NCI-H146 treated with DMSO at 0.1 percent for 48 hours (cell line): Measurements from ENCODE around the gene ARHGAP25.

ENCODE experiments used
- DNase-seq: peaks from one replicate; lab custom pipeline; 2025; ENCODE audit not compliant: unreplicated experiment; lab: John Stamatoyannopoulos, UW

The ARHGAP25 gene

GRCh38 chr2:68764806-68765311 lies 30.2 kb downstream of the ARHGAP25 start:
- DNase-seq, result no peak

DNA sequence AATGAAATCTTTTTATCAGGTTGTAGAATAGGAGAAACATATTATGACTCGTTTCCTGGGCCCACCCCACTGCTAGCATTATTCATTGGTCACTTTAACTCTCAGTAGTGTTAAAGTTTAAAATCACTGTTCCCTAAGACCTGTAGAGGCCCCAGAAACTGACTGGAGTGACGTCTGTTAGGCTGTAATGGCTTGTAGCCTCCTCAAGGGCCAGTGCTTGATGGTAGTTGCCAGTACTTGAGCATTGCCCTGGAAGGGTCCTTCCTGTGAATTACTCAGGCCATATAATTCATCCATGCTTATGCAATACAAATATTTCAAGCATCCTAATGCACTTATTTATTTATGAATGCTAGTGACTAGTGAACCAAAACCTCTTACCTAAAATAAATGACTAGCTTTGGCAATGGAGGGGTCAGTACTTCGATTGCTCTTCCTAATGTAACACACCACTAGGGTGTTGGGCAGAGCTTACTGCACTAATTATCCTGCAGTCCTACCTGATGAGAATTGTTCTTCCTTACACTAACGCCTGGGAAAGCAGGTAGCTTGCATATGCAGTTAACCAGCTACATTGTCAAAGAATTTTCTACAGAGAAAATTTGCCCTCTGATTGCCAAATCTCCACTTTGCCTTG lies 31.2 kb downstream of the ARHGAP25 start:
- no peak for DNase-seq

DNA sequence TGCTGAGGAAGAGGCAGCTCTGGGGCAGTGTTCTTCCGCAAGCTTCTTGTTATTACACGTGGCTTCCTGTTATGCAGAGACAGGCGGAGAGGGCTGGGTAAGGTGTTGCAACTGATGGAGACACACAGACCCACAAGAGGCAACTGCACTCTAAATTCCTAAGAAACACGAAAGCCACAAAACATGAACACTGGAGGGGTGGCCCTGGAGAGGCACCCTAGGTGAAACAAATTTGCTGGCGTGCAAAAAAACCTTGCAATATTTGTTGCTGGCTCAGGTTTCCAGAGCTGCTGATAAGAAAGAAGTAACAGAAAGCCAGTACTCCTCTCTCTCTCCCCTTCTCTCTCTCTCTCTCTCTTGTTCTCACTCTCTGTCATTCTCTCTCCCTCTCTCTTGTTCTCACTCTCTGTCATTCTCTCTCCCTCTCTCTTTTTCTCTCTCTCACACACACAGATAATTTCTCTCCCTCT lies 31.8 kb downstream of the ARHGAP25 start:
- DNase-seq, result no peak

DNA sequence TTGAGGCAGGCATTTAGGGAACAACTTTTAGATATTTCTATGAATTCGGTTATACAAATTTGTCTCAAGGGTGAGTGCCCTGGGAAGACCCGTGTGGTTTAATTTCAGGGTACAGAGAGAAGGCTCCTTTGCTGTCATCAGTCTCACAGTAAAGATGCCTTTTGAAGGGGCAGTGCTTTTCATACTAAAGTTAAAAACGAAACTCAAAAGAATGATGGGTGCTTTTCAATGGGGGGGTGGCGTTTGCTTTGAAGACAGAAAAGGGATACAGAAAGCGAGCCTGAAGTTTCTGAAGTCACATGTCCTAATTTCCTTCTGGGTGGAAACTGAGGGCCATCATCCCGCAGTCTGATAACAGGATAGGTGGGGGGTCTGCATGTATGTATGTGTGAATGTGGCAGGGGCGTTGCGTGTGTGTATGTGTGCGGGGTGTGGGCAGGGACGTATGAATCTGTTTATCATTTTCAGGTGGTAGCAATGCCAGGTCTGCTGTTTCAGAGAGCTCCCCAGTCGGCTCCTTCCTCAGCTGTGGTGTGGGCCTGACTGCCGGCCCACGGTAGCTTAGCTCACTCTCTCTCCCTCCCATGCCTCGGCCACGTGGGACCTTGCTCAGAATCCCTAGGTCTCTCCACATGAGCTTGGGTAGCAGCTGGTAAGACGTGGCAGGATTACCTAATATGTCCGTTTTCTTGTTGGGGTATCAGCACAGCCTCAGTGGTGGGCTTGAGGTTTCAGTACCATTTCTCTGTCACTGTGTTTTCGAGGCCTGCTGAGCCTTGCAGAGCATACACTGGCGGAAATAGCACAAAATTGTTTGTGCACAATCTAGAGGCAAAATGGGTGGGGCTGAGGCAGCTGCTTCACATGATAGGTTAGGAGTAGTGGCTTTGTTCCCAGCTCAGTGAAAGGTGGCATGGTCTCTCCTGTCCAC lies 32.7 kb downstream of the ARHGAP25 start:
- DNase-seq, result no peak

GRCh38 chr2:68767996-68768395 lies 33.4 kb downstream of the ARHGAP25 start:
- no peak for DNase-seq

- DNase-seq, result no peak
Observed at GRCh38 chr2:68768461-68768860, 33.9 kb downstream of the ARHGAP25 start.

DNA sequence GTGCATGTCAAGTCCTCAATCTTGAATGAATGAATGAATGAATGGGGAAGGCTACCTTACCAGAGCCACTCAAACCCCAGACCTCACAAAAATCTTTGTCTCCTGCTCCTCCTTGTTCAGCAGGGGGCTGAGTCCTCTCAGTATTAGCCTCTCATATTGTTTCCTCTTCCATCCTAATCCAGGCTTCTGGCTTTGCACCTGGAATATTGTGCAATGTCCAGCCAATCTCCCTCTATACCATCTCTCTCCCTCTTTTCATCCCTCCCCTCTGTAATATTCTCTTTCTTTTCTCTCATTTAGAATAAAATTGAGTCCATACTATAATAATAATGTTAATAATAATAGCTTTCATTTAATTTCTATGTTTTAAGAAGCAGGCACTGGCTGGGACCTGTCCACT lies 34.3 kb downstream of the ARHGAP25 start:
- no peak for DNase-seq

DNA sequence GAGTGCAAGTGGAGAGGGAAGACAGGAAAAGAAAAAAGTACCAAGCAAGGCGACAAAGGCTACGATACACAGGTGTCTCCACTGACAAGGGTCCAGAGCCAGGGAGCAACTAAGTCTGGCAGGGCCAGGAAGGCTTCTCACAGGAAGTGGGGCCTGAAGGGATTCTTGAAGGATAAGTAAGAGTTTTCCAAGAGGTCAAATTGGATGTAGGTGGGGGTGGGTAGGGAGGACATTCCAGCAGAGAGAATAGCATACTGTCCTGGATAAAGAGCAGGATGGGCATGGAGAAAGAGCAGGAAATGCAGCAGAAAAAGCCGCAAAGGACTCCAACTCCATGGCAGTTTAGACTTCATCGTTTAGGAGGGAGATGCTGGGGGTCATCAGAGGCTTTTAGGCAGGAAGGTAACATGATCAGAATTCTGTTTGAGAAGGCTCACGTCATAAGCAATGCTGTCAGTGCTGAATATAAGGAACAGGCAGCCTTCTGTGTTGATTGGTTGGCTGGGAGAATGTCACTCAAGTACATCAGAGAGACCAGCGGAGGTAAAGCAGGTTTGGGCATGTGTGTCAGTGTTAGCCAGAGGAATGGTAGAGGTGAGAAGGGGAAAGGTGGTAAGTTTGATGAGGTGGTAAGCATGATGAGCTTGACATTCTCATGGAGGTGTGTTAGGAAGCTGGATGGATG lies 35.1 kb downstream of the ARHGAP25 start:
- DNase-seq, result no peak

DNA sequence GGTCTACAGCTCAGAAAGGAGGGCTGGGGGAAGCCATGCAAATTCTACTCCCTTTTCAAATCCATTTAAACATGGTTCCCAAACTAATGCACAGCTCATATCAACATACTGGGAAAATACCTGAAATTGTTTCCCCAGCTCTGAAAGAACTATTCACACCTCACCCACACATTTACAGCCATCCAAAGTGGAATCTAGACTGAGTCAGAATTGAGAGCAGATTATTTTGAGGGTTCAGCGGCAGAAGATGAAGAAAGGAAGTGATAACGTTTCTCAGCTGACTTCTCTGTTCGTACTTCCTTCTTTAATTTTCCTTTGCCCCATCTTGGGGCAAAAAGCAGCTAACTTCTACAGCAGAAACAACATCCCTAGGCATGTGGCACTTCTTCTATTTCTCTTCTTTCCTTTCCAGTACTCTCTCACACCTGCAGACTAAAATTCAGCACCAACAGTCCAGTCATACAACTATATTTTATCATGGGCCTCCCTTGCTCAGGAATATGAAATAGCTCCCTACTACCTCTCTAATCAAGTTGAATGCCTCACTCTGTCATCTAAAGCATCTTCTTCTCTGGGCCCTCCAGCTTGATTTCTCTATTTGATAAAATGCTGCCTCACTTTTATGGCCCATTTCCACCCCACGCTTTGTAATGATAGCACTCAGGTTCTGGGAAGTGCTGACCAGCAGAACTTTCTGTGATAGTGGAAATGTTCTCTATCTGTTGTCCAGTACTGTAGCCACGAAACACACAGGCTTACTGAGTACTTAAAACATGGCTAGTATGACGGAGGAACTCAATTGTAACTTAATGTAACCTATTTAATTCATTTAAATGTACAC lies 35.9 kb downstream of the ARHGAP25 start:
- DNase-seq, result no peak

DNA sequence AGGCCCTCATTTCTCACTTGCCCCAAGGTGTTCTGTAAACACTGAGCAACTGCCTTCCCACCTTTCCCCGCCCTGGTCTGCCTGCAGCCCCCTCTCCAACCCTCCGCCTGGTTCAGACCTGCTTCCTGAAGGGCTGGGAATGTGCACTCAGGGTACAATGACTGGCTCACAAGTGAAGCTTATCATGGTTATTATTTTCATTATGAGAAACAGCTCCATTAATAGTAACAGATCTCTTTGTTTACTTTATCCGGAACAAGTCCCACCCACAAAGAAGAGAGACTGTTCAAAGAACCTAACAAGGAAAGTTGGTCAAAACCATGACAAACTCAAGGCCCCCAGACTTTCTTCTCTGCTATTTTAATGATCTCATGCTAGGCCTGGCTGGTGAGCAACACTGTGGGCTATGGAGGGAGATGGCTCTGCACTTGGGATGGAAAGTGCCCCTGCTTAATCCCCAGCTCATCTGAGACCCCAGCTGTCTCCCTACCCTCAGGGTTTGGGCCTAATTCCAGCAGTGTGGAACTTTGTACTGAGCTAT lies 36.7 kb downstream of the ARHGAP25 start:
- no peak for DNase-seq

- no peak for DNase-seq
Observed at GRCh38 chr2:68772109-68772508, 37.5 kb downstream of the ARHGAP25 start.

GRCh38 chr2:68774569-68775271 lies 40.1 kb downstream of the ARHGAP25 start:
- no peak for DNase-seq

GRCh38 chr2:68775272-68775842 lies 40.7 kb downstream of the ARHGAP25 start:
- DNase-seq, result no peak

- DNase-seq, result no peak
Observed at GRCh38 chr2:68776124-68776523, 41.5 kb downstream of the ARHGAP25 start.

DNA sequence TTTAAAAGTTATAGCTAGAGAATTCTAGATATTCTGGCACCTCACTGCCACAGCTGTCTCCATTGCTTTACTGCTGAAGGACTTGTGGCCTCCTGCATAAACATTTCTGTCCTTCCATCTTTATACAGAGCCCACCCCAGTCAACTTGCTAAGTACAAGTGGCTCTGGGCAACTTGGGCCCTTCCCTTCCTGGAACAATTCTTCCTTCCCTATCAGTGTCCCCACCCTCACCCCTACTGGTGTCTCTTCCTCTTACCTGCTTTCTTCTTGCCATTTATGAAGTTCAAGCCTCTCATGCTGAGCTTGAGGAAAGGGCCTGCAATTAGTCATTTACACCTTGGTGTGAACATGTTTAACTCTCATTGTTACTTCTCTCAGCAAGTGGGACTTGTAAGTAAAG lies 45.0 kb downstream of the ARHGAP25 start:
- no peak for DNase-seq

DNA sequence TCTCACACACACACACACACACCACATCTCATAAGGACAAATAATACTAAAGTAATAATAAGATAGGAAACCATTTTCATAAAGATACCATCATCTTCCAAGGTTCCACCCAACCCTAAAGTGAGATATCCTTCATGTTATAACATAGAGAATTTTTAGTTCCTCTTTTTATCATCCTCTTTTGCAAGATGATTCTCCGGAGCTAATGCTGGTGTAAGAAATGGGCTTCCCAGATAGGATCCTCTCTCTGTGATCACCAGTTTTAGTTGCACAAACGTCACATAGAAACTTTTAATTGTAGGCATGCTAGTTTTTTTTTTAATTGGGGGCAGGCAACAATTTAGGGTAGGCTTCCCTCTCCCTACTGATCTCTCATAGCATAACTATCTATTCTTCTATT lies 49.6 kb downstream of the ARHGAP25 start:
- DNase-seq, result no peak

DNA sequence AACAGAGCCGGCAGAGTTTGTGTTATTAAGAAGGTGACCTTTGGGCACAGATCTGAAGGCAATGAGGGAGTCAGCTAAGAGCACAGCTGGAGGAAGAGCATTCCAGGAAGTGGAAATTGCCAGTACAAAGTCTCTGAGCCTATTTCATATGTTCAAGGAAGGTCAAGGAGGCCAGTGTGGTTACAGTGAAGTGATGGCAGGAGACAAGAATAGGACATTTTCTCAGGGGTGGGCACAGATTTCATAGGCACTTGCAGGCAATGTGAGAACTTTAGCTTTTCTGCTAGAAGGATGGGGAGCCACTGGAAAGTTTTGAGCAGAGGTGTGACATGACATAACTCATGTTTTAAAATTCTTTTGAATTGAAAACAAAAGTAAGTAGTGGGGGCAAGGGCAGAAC lies 50.3 kb downstream of the ARHGAP25 start:
- DNase-seq, result no peak

DNA sequence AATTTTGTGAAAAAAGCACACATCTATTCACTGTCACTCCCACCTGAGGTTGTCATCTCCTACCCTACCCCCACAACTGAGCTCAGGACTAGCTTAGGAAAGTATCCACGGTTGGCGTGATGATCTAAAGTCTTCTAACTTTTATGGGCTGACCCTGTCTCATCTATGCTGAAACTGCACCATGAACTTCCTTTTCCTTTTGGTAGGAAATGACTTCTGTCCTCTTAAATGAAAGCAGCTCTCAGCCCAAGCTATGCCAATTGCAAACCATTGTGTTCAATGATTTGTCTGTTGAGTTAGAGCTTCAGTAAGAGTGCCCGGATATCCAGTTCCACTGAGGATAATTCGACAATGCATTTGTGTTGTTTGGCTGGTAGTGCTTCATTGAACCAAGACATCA lies 52.7 kb downstream of the ARHGAP25 start:
- DNase-seq, result no peak

DNA sequence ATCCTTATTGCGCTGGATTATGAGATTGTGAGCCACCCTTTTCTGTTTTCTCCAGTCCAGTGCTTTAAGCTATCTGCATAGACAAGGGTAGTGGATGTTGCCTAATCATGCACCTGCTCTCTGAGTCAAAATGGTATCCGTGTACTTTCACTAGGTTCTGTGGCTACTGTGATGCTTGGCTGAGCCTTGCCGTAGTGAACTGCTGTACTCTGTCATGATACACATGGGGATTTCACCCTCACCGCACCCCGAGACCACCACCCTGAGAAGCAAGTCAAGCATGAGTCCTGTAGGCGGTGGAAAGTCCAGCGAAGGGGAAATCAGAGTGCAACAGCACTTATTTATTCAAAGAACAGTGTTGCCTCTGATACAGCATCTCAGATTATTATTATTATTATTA lies 55.0 kb downstream of the ARHGAP25 start:
- no peak for DNase-seq
